Superior temporal gyrus (tissue), 1 donor: ENCODE measurements around the gene LDHAL6B.

Experiments used
- DNase-seq: peaks from one replicate; pipeline ENCODE4 v3.0.0-alpha.2; 2016; ENCODE audit errors: extremely low spot score

Gene LDHAL6B

GRCh38 chr15:59218710-59219109 is 12.1 kb downstream of the LDHAL6B start:
- DNase-seq, result no peak

GRCh38 chr15:59221511-59222505 is 15.2 kb downstream of the LDHAL6B start:
- DNase-seq, result peak; percentile 47

GRCh38 chr15:59222906-59223550 is 16.4 kb downstream of the LDHAL6B start:
- DNase-seq, result peak; percentile 48

- DNase-seq, result no peak
These were observed 17.1 kb downstream of the LDHAL6B start for GRCh38 chr15:59223736-59224135.

GRCh38 chr15:59224474-59224873 is 17.8 kb downstream of the LDHAL6B start:
- DNase-seq, result no peak

DNA sequence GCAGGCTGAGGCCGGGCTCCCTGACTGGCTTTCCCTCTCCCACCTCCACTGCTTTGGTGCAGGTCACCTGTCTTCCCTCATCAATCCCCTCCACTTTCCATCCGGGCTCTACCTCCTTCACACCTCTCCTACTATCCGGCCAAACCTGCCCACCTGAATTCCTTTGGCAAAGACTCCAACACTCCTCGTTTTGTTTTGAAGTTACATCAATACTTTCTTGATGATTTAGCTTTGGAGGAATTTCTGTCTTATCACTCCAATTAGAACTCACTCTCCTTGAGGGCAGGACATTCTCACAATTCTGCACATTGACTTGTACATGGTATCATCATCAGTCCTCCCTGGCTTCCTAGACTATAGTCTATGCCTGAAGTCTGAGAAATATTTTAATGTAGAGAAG is 20.4 kb downstream of the LDHAL6B start:
- no peak for DNase-seq

GRCh38 chr15:59229015-59229414 is 22.4 kb downstream of the LDHAL6B start:
- no peak for DNase-seq

DNA sequence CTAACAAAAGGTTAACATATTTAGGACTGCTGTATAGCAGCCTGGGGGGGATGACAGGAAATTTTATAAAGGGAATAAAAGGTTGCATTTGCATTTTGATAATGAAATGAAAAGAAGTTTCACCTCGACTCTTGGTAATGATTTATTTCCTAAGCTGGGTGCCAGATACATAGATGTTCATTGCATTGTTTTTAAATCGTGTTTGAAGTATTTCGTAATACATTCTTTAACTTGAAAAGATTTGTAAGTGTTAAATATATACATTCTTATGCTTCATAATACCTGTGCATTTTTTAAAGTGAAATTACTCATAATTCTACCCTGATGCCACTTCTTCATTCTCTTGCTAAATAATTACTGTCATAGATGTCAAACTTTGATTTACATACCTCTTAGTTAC is 22.8 kb downstream of the LDHAL6B start:
- no peak for DNase-seq

DNA sequence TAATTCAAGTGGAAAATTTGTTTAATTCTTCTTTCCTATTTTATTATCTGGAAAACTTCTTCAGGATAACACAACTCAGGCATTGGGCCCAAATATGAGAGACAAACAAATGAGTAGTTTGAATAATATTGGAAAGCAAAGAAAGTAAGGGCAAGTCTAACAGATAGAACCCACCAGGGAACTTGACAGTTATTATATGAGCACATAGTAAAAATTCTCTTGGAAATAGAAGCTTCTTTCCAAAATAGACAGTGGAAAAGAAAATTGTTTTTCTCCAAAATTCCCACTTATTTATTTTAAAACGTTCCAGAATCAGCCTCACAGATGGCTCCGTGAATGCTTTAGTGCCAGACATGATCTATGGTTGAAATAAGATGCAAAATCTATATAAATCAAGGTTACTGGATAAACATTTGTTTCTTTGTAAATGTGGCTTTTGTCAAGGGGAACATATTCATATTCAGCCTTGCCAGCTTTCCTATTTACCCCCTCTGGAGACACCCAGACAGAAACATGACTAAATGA is 23.9 kb downstream of the LDHAL6B start:
- no peak for DNase-seq

DNA sequence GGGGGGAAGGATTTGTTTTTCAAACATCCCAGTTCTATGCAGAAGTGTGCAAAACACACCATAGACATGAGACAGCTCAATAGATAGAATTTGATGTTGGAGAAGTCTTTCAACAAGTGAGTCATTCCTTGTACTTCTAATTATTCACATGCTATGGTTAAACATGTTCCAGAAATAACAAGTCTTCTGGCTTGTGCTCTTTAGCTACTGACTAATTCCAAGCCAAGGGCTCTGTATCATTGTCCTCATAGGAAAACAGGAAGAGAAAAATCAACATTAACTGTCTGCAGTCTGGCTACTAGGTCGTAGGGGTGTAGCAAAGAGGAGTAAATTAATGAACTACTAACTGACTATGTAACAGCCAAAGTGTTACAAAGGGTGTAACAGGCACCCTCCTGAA is 25.8 kb downstream of the LDHAL6B start:
- peak; percentile 49 for DNase-seq

DNA sequence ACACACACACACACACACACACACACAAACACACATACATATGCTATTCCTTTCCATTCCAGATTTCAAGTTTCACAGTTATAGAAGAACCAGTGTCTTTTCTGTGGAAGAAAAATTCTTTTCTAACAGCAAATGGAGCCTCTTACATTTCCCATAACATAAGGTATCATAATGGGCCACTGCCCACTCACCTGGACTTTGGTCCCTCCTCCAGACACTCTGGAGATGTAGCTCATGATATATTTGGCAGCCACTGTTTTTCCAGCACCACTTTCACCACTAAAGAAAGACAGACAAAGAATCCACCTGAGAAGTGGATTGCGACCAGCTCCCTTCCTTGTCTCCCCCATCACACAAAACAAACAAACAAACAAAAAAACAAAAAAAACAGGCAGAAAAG is 29.8 kb downstream of the LDHAL6B start:
- DNase-seq, result no peak

DNA sequence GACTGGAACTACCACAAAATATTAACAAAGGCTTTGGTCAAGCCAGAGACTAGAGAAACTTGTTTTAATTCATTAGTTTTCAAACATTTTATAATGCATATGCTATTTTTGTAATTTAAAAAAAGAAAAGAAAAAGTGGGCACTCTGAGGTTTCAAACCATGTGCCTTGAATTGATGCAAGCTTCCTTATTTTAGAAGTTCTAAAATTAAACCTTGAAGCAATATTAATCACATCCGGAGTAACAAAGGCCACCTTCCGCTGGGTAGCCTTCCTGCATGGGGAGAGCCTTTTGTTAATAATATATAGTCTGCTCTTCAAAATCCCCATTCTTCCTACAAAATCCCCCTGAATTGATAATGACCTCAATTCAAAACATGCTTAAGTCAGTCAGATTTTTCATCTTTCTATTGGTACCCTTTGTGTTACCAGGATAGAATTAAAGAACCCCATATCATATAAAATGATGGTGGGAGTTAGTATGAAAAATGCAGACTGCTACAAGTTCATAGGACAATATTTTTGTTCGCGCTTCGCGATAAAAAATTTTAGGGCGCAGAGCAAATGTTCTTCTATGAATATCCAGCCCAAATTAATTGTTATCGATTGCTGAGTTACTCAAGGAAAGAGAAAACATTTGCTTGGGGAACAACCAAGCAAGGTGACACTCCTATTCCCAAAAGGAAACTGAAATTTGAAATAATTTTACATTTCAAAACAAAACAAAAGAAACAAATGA is 30.6 kb downstream of the LDHAL6B start:
- DNase-seq, result no peak

DNA sequence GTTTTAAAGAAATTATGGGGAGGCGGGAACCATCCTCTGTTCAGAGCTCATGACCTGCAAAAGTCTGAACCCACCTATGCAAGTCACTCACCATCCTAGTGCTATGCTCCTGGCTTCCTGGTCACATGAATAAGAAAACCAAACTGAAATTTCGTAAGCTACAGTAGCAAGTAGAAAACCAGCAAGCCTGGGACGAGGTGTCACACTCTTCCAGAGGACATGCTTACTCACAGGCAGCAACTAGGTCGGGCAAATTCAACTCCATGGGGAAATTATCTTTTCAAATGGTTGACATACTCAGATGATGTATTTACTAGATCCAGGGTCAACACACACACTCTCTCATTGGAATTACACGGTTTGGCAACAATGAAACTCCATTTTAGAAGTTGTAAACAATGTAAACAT is 31.3 kb downstream of the LDHAL6B start:
- DNase-seq, result no peak

DNA sequence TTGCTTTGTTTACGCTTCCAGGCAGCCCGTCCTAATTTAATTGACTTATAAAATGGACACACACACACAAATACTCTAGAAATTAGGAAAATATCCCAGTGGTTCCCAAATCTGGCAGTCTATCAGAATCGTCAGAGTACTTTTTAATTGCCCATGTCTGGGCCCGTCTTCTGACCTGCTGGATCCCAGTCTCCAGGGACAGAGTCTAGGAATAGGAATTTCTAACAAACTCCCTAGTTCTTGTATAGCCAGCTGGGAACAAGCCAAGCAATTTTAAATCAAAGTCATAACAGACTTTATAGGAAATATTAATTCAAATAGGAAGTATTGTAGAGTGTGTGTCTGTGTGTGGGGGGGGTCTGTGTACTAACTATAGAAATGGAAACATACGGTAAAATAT is 33.4 kb downstream of the LDHAL6B start:
- no peak for DNase-seq

GRCh38 chr15:59242649-59243048 is 36.0 kb downstream of the LDHAL6B start:
- DNase-seq, result no peak

- DNase-seq, result no peak
These were observed 37.0 kb downstream of the LDHAL6B start for GRCh38 chr15:59243622-59244021.

GRCh38 chr15:59244337-59244736 is 37.7 kb downstream of the LDHAL6B start:
- DNase-seq, result no peak

- DNase-seq, result no peak
These were observed 38.9 kb downstream of the LDHAL6B start for GRCh38 chr15:59245559-59245958.

GRCh38 chr15:59247364-59247763 is 40.7 kb downstream of the LDHAL6B start:
- DNase-seq, result peak; percentile 87

DNA sequence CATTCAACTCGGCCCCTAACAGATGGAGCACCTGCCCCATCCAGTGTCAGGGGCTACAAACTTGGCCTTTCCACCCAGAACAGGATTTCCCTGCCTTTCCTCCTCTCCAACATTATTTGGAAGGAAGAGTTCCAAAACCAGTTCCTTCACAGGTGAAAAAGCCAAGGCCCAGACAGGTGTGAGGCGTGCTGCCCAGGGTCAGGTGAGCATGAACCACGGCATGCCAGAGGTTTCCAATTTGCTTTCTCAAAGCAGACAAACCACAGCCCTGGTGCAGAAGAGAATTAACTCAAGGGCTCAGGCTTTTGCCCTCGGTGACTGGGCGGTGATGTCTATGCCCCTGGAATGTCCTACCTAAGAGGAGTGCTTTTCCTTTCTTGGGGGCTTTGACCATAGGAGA is 43.2 kb downstream of the LDHAL6B start:
- no peak for DNase-seq

DNA sequence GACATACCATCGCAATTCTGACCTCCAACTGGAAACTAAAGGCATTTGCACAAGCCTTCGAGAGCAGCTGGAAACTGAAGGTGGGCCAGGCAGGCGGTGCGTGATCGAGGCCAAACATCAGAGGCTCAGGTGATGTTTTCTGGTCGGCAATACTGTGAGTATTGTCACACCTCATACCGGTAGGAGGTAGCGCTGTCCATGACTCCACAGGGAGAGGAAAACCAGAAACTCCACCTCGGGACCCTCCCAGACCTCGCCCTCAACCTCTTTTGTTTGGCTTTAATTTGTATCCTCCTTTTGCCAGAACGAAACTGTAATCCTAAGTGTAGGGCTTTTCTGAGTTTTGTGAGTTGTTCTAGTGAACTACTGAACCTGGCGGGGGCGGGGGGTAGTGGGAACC is 43.6 kb downstream of the LDHAL6B start:
- no peak for DNase-seq
